Measurements from ENCODE around the gene GALNT6. TPM values are rescaled to one million over a fixed set of nuclear protein-coding genes. Genes with fewer than 3 reads are reported as not detected.

Gene GALNT6
- total RNA-seq, 1 donor: 11.3 TPM

DNA sequence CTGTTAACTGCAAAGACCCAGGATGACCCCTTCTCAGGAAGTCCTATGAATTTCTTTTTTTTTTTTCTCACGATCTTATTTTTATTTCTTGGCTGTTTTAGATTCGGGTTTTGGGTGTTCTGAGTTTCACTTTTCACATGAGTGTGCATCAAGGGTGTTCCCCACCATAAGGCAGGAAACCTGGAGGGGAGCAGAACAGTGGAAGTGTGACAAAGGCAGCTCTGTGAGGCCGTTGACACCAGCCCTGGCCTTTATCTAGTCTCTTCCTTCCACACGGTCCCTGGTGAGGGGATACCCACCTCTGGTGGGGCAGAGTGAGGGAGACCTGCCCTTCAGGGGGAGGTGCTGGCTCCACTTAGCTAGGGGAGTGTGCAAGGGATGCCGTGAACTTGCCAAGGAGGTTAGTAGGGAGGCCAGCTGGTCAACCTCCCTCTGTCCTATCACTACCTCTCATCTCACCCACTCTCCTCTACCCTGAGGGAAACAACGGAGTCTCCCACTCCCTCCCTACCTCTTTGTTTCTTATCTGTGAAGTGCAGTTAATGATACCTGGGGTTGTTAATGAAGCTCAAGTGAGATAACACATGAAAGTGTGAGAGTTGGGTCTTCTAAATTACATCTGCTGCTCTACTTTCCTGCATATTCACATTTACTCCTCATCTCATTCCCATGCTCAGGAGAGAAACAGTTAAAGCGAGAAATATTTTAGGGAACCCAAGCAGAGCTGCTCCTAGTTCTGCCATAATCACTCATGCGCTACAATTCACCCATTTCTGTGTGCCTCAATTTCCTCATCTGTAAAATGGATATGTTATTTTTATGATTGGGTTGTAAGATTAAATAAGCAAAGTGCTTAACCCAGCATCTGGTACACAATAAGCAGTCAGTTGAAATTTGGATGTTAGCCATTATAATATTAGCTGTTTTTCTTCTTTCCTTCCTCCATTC is 4.4 kb upstream of the GALNT6 start:
- no peak overlapping the region for H3K4me3 ChIP-seq (ENCODE audit: low read length)
- no peaks in the 10 kb centered on the region for H3K27me3 ChIP-seq (ENCODE audit: insufficient read depth, low read length)
- no peaks in the 10 kb centered on the region for H3K9me3 ChIP-seq (ENCODE audit: low read depth, low read length)
- peaks cover 66% of the 10 kb centered on the region for H3K4me1 ChIP-seq (ENCODE audit: insufficient read depth, low read length)

- peaks cover 80% of the 10 kb centered on the region for H3K4me1 ChIP-seq (ENCODE audit: insufficient read depth, low read length)
- H3K9me3 ChIP-seq (ENCODE audit: low read depth, low read length): no peaks in the 10 kb centered on the region
- no peaks in the 10 kb centered on the region for H3K27me3 ChIP-seq (ENCODE audit: insufficient read depth, low read length)
- no peak overlapping the region for H3K4me3 ChIP-seq (ENCODE audit: low read length)
These were observed 2.7 kb upstream of the GALNT6 start for GRCh38 chr12:51393676-51394545.

DNA sequence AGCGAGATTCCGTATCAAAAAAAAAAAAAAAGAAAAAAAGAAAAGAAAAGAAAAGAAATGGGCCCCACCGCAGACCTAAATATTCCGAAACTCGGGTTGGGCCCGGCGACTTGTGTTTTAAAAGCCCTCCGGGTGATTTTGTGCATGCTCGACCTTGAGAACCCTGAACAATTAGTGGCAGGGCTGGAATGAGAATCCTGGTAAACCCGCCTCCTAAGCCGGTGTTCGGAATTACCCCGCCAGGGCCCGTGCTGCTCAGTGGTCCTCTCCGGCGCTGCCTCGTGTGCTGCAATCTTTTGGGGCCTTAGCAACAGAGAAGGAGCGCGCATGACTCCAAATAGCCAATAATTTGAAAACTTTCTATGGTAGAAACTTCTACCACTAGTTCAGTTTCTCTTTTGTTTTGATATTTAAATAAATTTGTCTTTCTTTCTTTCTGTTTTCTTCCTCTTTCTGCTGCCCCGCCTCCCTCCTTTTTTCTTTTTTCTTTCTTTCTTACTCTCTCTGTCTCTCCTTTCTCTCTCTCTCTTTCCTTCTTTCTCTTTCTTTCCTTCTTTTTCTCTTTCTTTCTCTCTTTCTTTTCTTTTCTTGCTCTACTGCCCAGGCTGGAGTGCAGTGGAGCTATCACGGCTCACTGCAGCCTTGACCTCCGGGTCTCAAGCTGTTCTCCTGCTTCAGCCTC is 1.5 kb upstream of the GALNT6 start:
- Histone ChIP-seq H3K9me3 (ENCODE audit: low read depth, low read length) (no peaks in the 10 kb centered on the region), H3K4me3 (ENCODE audit: low read length) (peak overlapping the region; percentile 24), H3K4me1 (ENCODE audit: insufficient read depth, low read length) (peaks cover 81% of the 10 kb centered on the region), H3K27me3 (ENCODE audit: insufficient read depth, low read length) (no peaks in the 10 kb centered on the region)

- Histone ChIP-seq H3K4me3 (ENCODE audit: low read length) (peak overlapping the region; percentile 61), H3K27me3 (ENCODE audit: insufficient read depth, low read length) (no peaks in the 10 kb centered on the region), H3K9me3 (ENCODE audit: low read depth, low read length) (no peaks in the 10 kb centered on the region), H3K4me1 (ENCODE audit: insufficient read depth, low read length) (peaks cover 81% of the 10 kb centered on the region)
These were observed 319 bp downstream of the GALNT6 start for GRCh38 chr12:51390891-51391282.

DNA sequence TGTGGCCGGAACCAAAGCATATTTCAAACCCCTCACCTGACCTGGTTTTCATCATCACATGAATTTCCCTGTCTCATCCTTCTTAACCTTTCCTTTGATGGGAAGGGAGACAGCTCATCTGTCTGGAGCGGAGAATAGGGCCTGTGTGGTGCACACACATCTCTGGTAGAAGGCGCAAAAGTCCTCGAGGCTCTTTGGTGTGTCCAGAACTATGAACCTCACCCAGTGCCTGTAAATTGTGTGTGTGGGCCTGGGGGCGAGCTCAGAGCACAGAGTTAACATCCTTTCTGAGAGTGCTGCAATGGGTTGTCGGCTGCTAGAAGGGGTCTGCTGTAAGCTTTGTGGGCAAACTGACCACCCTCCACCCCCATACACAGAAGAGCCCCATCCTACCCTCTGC is 749 bp downstream of the GALNT6 start:
- no peaks in the 10 kb centered on the region for H3K9me3 ChIP-seq (ENCODE audit: low read depth, low read length)
- H3K4me3 ChIP-seq (ENCODE audit: low read length): no peak overlapping the region

DNA sequence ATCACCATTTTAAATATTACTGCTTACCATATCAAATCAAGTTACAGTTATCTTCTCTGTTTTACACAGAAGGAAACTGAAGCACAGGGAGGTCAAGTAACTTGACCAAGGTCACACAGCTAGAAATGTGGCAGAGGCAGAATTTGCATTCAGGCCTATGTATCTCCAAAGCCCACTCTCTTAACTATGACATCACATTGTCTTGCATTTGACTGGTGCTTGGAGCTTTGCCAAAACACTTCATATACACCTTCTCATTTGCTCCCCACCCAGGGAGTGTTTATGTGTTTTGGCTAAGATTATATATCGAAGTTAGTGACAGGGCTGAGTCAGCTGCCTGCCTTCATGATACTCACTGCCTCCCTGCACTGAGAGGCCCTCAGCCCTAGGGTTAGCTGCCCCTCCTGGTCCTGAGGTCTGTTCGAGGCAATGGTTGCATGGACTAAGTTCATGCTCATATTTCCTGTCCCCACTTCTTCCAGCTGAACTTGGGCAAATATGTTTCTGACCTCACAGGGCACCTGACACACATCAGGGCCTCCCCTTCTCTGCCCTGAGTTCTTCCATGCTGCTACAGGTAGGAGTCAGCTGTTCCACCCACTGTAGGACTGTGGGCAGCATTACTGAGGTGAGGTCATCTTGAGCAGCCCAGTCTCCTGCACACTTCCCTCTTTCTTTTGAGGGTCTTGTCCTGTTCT is 1.8 kb downstream of the GALNT6 start:
- H3K4me3 ChIP-seq (ENCODE audit: low read length): no peak overlapping the region
- H3K9me3 ChIP-seq (ENCODE audit: low read depth, low read length): no peaks in the 10 kb centered on the region
- no peaks in the 10 kb centered on the region for H3K27me3 ChIP-seq (ENCODE audit: insufficient read depth, low read length)
- peaks cover 66% of the 10 kb centered on the region for H3K4me1 ChIP-seq (ENCODE audit: insufficient read depth, low read length)

More for the DNA sequence above, 749 bp downstream of the GALNT6 start:
- H3K27me3 ChIP-seq (ENCODE audit: insufficient read depth, low read length): no peaks in the 10 kb centered on the region
- peaks cover 76% of the 10 kb centered on the region for H3K4me1 ChIP-seq (ENCODE audit: insufficient read depth, low read length)

DNA sequence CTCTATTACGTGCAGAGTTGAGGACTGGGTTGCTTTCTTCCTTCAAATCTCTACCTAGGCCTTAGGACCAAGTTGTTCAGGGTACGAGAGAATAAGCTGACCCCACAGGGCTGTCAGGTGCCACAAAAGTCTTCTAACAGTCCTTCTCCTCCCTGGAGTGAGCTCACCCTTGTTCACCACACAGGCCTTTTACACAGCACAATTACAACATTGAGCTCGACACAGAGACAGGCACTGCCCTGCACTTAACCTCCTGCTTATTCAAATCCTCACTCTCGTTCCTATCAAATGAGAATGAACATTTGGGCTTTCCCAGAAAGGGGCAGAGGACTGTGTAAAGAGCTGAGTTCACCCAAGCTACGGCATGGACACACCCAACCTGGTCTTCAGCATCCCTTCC is 2.4 kb downstream of the GALNT6 start:
- Histone ChIP-seq H3K4me1 (ENCODE audit: insufficient read depth, low read length) (peaks cover 64% of the 10 kb centered on the region), H3K4me3 (ENCODE audit: low read length) (no peak overlapping the region), H3K27me3 (ENCODE audit: insufficient read depth, low read length) (no peaks in the 10 kb centered on the region), H3K9me3 (ENCODE audit: low read depth, low read length) (no peaks in the 10 kb centered on the region)

DNA sequence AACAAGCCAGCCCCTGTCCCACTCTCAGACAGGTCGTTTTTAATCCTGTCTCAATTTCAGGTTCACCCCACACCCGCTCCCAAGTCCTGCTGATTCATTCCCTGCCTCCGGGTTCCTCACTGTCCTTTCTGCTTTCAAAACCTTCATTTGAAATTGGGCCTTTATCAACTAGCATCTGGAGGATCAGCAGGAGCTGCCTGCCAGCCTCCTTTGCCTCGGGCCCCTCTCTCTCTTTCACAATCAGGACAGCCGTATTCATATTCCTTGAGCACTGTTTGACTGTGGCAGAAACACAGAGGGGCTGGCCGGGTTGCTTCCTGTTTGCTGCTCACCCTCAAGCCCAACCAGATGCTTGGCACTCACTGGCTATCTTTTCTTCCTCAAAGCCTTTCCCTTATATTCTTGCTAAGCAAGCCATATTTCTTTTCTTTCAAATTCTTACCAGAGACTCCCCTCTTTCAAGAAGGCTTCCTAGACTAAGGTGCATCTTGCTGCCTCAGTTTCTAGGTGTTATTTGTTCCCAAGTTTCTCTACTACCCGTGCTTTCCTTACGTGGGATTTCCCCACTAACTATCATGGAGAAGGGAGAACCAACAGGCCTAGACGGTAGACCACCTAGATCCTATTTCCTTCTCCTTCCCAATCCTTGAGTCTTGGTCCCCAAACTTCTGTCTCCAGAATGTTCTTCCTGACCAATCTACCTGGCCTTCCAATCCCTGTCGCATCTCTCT is 3.0 kb downstream of the GALNT6 start:
- no peaks in the 10 kb centered on the region for H3K27me3 ChIP-seq (ENCODE audit: insufficient read depth, low read length)
- H3K4me1 ChIP-seq (ENCODE audit: insufficient read depth, low read length): peaks cover 64% of the 10 kb centered on the region
- no peak overlapping the region for H3K4me3 ChIP-seq (ENCODE audit: low read length)
- H3K9me3 ChIP-seq (ENCODE audit: low read depth, low read length): no peaks in the 10 kb centered on the region

DNA sequence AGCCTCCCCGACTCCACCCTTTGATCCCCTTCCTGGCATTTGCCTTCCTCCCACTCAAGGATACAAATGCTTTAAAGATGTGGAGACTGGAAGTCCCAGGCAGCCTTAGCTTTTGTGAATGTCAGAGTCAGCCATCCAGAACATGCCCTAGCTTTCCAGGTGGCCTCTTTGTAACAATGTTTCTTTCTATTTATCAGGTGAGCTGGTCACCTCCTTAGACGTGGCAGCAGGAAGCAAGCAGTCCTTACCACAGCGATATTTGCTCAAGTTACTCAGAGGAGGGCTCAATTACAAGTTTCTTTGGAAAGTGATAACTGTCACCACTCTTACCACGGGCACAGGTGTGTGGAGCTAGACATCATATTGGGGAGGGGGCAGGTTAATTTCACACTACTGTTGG is 4.9 kb downstream of the GALNT6 start:
- H3K4me3 ChIP-seq (ENCODE audit: low read length): no peak overlapping the region
- H3K27me3 ChIP-seq (ENCODE audit: insufficient read depth, low read length): no peaks in the 10 kb centered on the region
- H3K4me1 ChIP-seq (ENCODE audit: insufficient read depth, low read length): peaks cover 59% of the 10 kb centered on the region
- H3K9me3 ChIP-seq (ENCODE audit: low read depth, low read length): no peaks in the 10 kb centered on the region

- Histone ChIP-seq H3K27me3 (ENCODE audit: insufficient read depth, low read length) (no peaks in the 10 kb centered on the region), H3K4me1 (ENCODE audit: insufficient read depth, low read length) (peaks cover 32% of the 10 kb centered on the region), H3K9me3 (ENCODE audit: low read depth, low read length) (no peaks in the 10 kb centered on the region), H3K4me3 (ENCODE audit: low read length) (no peak overlapping the region)
These were observed 7.8 kb downstream of the GALNT6 start for GRCh38 chr12:51383269-51383905.

DNA sequence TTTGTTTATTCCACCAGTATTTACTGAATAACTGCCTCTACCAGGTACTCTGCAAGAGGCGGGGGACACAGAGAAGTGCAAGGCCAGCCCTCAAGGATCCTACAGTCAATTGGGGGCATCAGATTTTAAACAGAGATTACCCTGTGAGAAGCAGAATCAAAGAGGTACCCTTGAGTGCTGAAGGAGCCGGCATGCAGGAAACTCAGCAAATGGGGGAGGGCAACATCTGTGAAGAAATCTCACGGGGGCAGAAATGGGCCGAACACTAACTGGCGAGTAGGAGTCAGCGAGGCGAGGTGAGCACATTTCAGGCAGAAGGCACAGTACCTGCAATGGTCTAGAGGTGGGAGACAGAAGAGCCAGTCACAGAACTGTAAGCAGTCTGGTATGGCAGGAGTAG is 9.0 kb downstream of the GALNT6 start:
- Histone ChIP-seq H3K4me3 (ENCODE audit: low read length) (no peak overlapping the region), H3K4me1 (ENCODE audit: insufficient read depth, low read length) (peaks cover 20% of the 10 kb centered on the region), H3K9me3 (ENCODE audit: low read depth, low read length) (no peaks in the 10 kb centered on the region), H3K27me3 (ENCODE audit: insufficient read depth, low read length) (no peaks in the 10 kb centered on the region)

- Histone ChIP-seq H3K4me1 (ENCODE audit: insufficient read depth, low read length) (peaks cover 20% of the 10 kb centered on the region), H3K27me3 (ENCODE audit: insufficient read depth, low read length) (no peaks in the 10 kb centered on the region), H3K9me3 (ENCODE audit: low read depth, low read length) (no peaks in the 10 kb centered on the region)
These were observed 9.8 kb downstream of the GALNT6 start for GRCh38 chr12:51381226-51382079.

GRCh38 chr12:51379571-51379970 is 11.6 kb downstream of the GALNT6 start:
- H3K9me3 ChIP-seq (ENCODE audit: low read depth, low read length): no peaks in the 10 kb centered on the region
- no peak overlapping the region for H3K4me3 ChIP-seq (ENCODE audit: low read length)
- H3K4me1 ChIP-seq (ENCODE audit: insufficient read depth, low read length): peaks cover 20% of the 10 kb centered on the region
- no peaks in the 10 kb centered on the region for H3K27me3 ChIP-seq (ENCODE audit: insufficient read depth, low read length)

More at GRCh38 chr12:51381226-51382079, 9.8 kb downstream of the GALNT6 start:
- no peak overlapping the region for H3K4me3 ChIP-seq (ENCODE audit: low read length)
